ENCODE data around the gene DTX1.

DNA sequence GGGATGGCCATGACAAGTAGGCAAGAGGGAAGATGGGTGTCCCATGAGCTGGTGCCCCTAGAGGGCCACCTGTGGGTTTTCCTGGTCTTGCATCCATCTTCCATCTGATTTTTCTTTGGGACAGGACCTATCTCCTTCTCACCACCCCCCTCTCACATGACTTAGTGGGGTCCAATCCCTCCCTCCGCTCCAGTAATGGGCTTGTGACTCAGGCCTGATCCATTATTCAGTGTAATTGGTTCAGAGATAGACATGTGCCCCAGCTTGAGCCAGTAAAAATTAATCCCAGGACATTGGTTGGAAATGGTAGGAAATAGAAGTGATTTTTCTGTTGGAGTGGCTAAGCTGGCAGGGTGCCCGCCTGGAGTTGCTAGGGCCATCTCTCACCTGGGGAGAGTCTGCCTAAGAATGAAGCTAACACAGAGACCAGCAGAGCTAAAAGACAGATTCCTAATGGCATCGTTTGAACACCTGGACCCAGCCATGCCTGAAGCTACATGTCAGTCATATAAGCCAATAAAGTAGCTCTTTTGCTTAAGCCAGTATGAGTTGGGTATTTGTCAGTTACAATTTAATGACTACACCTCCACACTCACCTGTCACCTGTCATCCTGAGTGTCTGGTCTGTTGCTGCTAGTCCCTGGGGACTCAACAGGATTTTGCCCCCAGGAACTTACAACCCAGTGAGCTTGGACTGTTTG lies 64.3 kb downstream of the DTX1 start:
- peak; percentile 57 for TF ChIP-seq GATA2 (IDR thresholded peaks at IDR 0.05; ENCODE audit: low read depth, low read length)
- no peak for TF ChIP-seq GATA3 (IDR thresholded peaks at IDR 0.05; ENCODE audit: low read depth, low read length)

Data from SH-SY5Y (cell line).